ENCODE measurements around the gene ARHGAP27.

DNA sequence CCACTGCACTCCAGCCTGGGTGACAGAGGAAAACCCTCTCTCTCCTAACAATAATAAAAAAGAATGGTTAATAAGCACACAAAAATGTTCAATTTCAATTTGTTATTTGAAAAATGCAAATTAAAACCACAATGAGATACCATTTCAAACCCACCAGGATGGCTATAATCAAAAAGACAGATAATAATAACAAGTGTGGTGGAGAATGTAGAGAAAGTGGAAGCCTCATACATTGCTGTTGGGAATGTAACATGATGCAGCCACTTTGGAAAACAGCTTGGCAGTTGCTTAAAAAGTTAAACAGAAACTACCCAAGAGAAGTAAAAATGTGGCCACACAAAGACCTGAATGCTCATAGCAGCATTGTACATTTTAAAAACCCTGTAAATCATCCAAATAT lies 64.0 kb downstream of the ARHGAP27 start:
- TF ChIP-seq POLR2AphosphoS5 (IDR thresholded peaks at IDR 0.05; ENCODE audit: borderline replicate concordance, low read depth, low read length), result no peak
- TF ChIP-seq EZH2 (IDR thresholded peaks at IDR 0.05), result no peak
- TF ChIP-seq FOXP2 (optimal IDR thresholded peaks at IDR 0.05; ENCODE audit: control extremely low read depth, extremely low read length, insufficient read depth), result no peak

Data from SK-N-MC (cell line).